ENCODE measurements around the gene ARMC9.

ARMC9 gene

GRCh38 chr2:231336236-231336635 lies 137.8 kb downstream of the ARMC9 start:
- TF ChIP-seq POLR2AphosphoS5 (IDR thresholded peaks at IDR 0.05; ENCODE audit: low read depth, low read length) (no peak), FOXP2 (optimal IDR thresholded peaks at IDR 0.05; ENCODE audit: borderline replicate concordance, extremely low read depth, extremely low read length, insufficient read depth) (no peak), SIN3A (IDR thresholded peaks at IDR 0.05; ENCODE audit: borderline replicate concordance, insufficient read depth, low read length) (no peak), TAF1 (IDR thresholded peaks at IDR 0.05; ENCODE audit: borderline replicate concordance, insufficient read depth, low read length) (no peak)
- TF ChIP-seq, protein P1, sequence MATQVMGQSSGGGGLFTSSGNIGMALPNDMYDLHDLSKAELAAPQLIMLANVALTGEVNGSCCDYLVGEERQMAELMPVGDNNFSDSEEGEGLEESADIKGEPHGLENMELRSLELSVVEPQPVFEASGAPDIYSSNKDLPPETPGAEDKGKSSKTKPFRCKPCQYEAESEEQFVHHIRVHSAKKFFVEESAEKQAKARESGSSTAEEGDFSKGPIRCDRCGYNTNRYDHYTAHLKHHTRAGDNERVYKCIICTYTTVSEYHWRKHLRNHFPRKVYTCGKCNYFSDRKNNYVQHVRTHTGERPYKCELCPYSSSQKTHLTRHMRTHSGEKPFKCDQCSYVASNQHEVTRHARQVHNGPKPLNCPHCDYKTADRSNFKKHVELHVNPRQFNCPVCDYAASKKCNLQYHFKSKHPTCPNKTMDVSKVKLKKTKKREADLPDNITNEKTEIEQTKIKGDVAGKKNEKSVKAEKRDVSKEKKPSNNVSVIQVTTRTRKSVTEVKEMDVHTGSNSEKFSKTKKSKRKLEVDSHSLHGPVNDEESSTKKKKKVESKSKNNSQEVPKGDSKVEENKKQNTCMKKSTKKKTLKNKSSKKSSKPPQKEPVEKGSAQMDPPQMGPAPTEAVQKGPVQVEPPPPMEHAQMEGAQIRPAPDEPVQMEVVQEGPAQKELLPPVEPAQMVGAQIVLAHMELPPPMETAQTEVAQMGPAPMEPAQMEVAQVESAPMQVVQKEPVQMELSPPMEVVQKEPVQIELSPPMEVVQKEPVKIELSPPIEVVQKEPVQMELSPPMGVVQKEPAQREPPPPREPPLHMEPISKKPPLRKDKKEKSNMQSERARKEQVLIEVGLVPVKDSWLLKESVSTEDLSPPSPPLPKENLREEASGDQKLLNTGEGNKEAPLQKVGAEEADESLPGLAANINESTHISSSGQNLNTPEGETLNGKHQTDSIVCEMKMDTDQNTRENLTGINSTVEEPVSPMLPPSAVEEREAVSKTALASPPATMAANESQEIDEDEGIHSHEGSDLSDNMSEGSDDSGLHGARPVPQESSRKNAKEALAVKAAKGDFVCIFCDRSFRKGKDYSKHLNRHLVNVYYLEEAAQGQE (IDR thresholded peaks at IDR 0.05; ENCODE audit: insufficient read depth in 1 of 2, low read depth in 2 of 2, low read length in 2 of 2), result no peak

DNA sequence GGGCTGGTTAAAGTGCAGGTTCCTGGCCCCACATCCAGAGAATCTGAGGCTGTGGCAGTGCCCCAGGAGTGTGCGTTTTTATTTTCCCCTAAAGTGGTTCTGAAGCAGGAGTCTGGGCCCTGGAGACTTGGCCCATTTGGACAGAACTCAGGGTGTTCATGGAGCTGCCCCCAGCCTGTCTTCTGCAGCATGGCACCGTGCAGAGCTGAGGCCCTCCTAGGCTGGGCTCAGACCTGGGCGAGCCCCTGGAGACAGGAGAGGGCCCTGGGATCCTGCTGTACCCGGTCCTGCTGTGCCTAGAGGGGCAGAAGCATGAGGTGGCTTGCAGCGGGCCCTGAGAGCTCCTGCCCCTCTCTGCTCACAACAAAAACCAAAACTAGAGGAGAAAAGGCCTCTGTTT lies 138.3 kb downstream of the ARMC9 start:
- no peak for TF ChIP-seq SIN3A (IDR thresholded peaks at IDR 0.05; ENCODE audit: borderline replicate concordance, insufficient read depth, low read length)
- no peak for TF ChIP-seq TAF1 (IDR thresholded peaks at IDR 0.05; ENCODE audit: borderline replicate concordance, insufficient read depth, low read length)
- no peak for TF ChIP-seq POLR2AphosphoS5 (IDR thresholded peaks at IDR 0.05; ENCODE audit: low read depth, low read length)
- TF ChIP-seq, protein P1 (IDR thresholded peaks at IDR 0.05; ENCODE audit: insufficient read depth in 1 of 2, low read depth in 2 of 2, low read length in 2 of 2), result no peak
- no peak for TF ChIP-seq FOXP2 (optimal IDR thresholded peaks at IDR 0.05; ENCODE audit: borderline replicate concordance, extremely low read depth, extremely low read length, insufficient read depth)

DNA sequence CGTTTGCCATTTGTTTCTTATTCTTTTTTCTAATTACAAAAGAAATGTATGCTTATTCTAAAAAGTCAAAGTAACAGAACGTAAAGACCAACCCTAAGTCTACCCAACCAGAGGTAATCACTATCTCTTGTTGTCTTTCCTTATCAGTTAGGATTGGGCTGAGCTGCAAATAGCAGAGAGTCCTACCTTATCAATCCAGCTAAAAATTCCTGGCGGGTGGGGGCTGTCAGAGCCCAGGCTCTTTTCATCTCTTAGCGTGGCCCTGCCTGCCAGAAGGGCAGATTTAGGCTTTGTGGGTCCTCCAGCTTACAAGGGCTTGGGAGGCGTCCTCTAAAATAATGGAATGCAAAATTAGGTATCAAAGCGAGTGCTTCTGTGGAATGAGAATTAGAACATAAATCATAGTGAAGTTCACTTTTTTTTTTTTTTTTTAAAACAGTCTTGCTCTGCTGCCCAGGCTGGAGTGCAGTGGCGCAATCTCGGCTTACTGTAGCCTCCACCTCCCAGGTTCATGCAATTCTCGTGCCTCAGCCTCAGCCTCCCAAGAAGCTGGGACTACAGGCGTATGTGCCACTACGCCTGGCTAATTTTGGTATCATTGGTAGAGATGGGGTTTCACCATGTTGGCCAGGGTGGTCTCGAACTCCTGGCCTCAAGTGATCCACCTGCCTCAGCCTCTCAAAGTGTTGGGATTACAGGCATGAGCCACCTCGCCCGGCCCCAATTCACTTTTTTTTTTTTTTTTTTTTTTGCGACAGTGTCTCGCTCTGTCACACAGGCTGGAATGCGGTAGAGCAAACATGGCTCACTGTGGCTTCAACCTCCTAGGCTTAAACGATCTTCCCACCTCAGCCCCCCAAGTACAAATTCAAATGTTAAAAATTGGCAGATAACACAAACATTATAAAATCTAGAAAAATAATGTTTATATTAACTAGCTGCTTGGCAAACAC lies 139.7 kb downstream of the ARMC9 start:
- no peak for TF ChIP-seq FOXP2 (optimal IDR thresholded peaks at IDR 0.05; ENCODE audit: borderline replicate concordance, extremely low read depth, extremely low read length, insufficient read depth)
- no peak for TF ChIP-seq TAF1 (IDR thresholded peaks at IDR 0.05; ENCODE audit: borderline replicate concordance, insufficient read depth, low read length)
- TF ChIP-seq, protein P1 (IDR thresholded peaks at IDR 0.05; ENCODE audit: insufficient read depth in 1 of 2, low read depth in 2 of 2, low read length in 2 of 2), result no peak
- TF ChIP-seq POLR2AphosphoS5 (IDR thresholded peaks at IDR 0.05; ENCODE audit: low read depth, low read length), result no peak
- TF ChIP-seq SIN3A (IDR thresholded peaks at IDR 0.05; ENCODE audit: borderline replicate concordance, insufficient read depth, low read length), result no peak

DNA sequence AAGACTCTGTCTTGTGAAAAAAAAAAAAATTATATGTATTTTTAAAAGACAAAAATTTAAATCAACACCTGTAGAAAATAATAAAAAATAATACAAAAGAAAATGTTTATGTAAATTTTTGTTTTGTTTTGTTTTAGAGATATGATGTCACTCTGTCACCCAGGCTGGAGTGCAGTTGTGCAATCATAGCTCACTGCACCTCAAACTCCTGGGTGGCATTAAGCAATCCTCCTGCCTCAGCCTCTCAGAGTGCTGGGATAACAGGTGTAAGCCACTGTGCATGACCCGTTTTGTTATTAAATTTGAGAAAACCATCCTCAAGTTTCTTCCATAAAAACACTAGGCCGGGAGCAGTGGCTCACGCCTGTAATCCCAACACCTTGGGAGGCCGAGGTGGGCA lies 140.9 kb downstream of the ARMC9 start:
- TF ChIP-seq SIN3A (IDR thresholded peaks at IDR 0.05; ENCODE audit: borderline replicate concordance, insufficient read depth, low read length) (no peak), POLR2AphosphoS5 (IDR thresholded peaks at IDR 0.05; ENCODE audit: low read depth, low read length) (no peak)

DNA sequence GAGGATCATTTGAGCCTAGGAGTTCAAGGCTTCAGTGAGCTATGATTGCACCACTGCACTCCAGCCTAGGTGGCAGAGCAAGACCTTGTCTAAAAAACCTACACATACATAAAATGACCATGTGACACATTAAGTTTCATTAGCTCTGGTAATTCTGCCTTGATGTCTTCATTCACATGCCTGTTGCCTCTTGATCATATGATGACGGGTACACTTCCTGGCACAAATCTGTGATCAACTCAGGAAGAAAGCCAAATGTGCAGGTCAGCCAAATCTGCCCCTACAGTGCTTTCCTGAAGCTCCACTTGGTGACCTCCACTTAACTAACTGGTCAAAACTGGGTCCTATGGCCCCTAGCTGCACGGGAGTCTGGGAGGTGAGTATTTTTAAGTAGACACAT lies 142.7 kb downstream of the ARMC9 start:
- TF ChIP-seq TAF1 (IDR thresholded peaks at IDR 0.05; ENCODE audit: borderline replicate concordance, insufficient read depth, low read length) (no peak), FOXP2 (optimal IDR thresholded peaks at IDR 0.05; ENCODE audit: borderline replicate concordance, extremely low read depth, extremely low read length, insufficient read depth) (no peak), POLR2AphosphoS5 (IDR thresholded peaks at IDR 0.05; ENCODE audit: low read depth, low read length) (no peak), SIN3A (IDR thresholded peaks at IDR 0.05; ENCODE audit: borderline replicate concordance, insufficient read depth, low read length) (no peak)
- TF ChIP-seq, protein P1 (IDR thresholded peaks at IDR 0.05; ENCODE audit: insufficient read depth in 1 of 2, low read depth in 2 of 2, low read length in 2 of 2), result no peak

All from PFSK-1 (cell line).